HepG2 (cell line): ENCODE data around the gene CELF4. TPM values are rescaled to one million over a fixed set of nuclear protein-coding genes. Genes with fewer than 3 reads are reported as not detected.

ENCODE experiments used
- PRDM4 ChIP-seq: sonication (generic); formaldehyde crosslinking; IDR thresholded peaks from 2 replicates; pipeline ENCODE4 v1.9.0; 2021; ENCODE audit warnings: missing genetic modification reagents, borderline replicate concordance
- ZNF713 ChIP-seq: sonication (generic); formaldehyde crosslinking; IDR thresholded peaks from 2 replicates; pipeline ENCODE4 v1.4.0; 2020; ENCODE audit warnings: mild to moderate bottlenecking, missing genetic modification reagents
- polyA plus RNA-seq, 8 experiments: library from polyadenylated mRNA; depleted of rRNA in 3 of 8; stranded (reverse) in 7 of 8; unstranded in 1 of 8; fragments of >200 nt; fragmentation: Illumina TruSeq in 4 of 8; extraction: Trizol in 4 of 8; gene quantifications; 2 replicates each; pipeline versions ENCODE4 v1.2.1 to v1.2.3, GENCODE V29; 2011 to 2016; ENCODE audit warnings: low read depth in 4 of 8, missing spikeins in 1 of 8, mixed read lengths in 1 of 8; ENCODE audit not compliant: insufficient read depth in 1 of 8
- total RNA-seq, 5 experiments: library from RNA; depleted of rRNA; stranded (reverse); fragments of >200 nt; fragmentation: Illumina TruSeq; extraction: Trizol; gene quantifications; 2 replicates each; pipeline ENCODE4 v1.2.3, GENCODE V29; 2016; ENCODE audit warnings: low read depth in 1 of 5
- TF ChIP-seq, protein P1 (sequence below), 2 experiments: fragments of 450-650 bp in 1 of 2; sonication (generic) in 1 of 2; formaldehyde crosslinking in 1 of 2; IDR thresholded peaks; 2 replicates each; pipeline versions ENCODE4 v1.6.1 to v1.8.0; 2016 to 2022; ENCODE audit warnings: antibody characterized with exemption in 1 of 2, mild to moderate bottlenecking in 1 of 2, missing genetic modification reagents in 1 of 2
- TF ChIP-seq, protein P2 (sequence below): sonication (generic); formaldehyde crosslinking; IDR thresholded peaks from 2 replicates; pipeline ENCODE4 v1.5.1; 2020; ENCODE audit warnings: mild to moderate bottlenecking, missing genetic modification reagents, moderate library complexity
- TF ChIP-seq, protein P3 (sequence below): sonication (generic); formaldehyde crosslinking; IDR thresholded peaks from 2 replicates; pipeline ENCODE4 v1.4.0; 2020; ENCODE audit warnings: mild to moderate bottlenecking, missing genetic modification reagents

The CELF4 gene
- total and polyA plus RNA-seq, 2 of the 13 experiments (the other 11 are each of a cell fraction or from before 2014, with no cell fraction given) = not detected

DNA sequence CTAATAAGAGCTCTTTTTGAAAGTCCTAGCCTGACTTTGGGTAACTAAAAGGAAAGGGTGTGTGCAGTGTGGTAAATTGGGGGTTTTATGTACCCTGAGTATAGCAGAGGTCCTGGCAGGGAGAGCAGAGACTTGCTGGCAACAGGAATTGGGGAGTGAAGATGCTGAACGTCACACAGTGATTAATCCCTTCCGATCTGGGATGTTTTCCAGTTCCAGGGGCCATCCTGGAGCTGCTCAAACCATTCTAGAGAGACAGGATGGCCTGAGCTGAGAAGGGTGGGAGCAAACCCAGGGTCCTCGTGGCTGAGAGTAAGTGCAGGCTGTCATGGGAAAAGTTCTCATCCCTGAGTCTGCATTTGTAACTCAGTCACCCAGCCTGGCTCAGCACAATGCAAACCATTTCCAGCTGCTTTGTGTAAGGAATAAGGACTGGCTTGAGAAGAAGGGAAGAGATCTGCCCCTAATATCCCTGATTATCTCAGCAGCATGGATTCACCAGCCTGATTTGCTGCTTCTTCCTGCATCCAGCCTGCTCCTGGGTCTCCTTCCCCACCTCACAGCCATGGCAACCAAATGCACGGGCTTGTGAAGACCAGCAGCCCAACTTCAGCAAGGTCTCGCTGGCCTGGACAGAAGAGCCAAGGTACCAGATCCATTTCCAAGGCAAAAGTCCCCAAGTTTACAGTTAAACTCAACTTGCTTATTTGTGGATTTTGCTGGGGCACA is 47.1 kb upstream of the CELF4 start (continued):
- TF ChIP-seq, protein P1, sequence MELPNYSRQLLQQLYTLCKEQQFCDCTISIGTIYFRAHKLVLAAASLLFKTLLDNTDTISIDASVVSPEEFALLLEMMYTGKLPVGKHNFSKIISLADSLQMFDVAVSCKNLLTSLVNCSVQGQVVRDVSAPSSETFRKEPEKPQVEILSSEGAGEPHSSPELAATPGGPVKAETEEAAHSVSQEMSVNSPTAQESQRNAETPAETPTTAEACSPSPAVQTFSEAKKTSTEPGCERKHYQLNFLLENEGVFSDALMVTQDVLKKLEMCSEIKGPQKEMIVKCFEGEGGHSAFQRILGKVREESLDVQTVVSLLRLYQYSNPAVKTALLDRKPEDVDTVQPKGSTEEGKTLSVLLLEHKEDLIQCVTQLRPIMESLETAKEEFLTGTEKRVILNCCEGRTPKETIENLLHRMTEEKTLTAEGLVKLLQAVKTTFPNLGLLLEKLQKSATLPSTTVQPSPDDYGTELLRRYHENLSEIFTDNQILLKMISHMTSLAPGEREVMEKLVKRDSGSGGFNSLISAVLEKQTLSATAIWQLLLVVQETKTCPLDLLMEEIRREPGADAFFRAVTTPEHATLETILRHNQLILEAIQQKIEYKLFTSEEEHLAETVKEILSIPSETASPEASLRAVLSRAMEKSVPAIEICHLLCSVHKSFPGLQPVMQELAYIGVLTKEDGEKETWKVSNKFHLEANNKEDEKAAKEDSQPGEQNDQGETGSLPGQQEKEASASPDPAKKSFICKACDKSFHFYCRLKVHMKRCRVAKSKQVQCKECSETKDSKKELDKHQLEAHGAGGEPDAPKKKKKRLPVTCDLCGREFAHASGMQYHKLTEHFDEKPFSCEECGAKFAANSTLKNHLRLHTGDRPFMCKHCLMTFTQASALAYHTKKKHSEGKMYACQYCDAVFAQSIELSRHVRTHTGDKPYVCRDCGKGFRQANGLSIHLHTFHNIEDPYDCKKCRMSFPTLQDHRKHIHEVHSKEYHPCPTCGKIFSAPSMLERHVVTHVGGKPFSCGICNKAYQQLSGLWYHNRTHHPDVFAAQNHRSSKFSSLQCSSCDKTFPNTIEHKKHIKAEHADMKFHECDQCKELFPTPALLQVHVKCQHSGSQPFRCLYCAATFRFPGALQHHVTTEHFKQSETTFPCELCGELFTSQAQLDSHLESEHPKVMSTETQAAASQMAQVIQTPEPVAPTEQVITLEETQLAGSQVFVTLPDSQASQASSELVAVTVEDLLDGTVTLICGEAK (IDR thresholded peaks at IDR 0.05) = no peak
- TF ChIP-seq, protein P1 (CRISPR knock-in tag; IDR thresholded peaks at IDR 0.05) = no peak
- TF ChIP-seq, protein P2, sequence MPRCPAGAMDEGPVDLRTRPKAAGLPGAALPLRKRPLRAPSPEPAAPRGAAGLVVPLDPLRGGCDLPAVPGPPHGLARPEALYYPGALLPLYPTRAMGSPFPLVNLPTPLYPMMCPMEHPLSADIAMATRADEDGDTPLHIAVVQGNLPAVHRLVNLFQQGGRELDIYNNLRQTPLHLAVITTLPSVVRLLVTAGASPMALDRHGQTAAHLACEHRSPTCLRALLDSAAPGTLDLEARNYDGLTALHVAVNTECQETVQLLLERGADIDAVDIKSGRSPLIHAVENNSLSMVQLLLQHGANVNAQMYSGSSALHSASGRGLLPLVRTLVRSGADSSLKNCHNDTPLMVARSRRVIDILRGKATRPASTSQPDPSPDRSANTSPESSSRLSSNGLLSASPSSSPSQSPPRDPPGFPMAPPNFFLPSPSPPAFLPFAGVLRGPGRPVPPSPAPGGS (CRISPR knock-in tag) = no peak
- TF ChIP-seq PRDM4 (CRISPR knock-in tag) (no peak), ZNF713 (CRISPR knock-in tag) (no peak)
- TF ChIP-seq, protein P3, sequence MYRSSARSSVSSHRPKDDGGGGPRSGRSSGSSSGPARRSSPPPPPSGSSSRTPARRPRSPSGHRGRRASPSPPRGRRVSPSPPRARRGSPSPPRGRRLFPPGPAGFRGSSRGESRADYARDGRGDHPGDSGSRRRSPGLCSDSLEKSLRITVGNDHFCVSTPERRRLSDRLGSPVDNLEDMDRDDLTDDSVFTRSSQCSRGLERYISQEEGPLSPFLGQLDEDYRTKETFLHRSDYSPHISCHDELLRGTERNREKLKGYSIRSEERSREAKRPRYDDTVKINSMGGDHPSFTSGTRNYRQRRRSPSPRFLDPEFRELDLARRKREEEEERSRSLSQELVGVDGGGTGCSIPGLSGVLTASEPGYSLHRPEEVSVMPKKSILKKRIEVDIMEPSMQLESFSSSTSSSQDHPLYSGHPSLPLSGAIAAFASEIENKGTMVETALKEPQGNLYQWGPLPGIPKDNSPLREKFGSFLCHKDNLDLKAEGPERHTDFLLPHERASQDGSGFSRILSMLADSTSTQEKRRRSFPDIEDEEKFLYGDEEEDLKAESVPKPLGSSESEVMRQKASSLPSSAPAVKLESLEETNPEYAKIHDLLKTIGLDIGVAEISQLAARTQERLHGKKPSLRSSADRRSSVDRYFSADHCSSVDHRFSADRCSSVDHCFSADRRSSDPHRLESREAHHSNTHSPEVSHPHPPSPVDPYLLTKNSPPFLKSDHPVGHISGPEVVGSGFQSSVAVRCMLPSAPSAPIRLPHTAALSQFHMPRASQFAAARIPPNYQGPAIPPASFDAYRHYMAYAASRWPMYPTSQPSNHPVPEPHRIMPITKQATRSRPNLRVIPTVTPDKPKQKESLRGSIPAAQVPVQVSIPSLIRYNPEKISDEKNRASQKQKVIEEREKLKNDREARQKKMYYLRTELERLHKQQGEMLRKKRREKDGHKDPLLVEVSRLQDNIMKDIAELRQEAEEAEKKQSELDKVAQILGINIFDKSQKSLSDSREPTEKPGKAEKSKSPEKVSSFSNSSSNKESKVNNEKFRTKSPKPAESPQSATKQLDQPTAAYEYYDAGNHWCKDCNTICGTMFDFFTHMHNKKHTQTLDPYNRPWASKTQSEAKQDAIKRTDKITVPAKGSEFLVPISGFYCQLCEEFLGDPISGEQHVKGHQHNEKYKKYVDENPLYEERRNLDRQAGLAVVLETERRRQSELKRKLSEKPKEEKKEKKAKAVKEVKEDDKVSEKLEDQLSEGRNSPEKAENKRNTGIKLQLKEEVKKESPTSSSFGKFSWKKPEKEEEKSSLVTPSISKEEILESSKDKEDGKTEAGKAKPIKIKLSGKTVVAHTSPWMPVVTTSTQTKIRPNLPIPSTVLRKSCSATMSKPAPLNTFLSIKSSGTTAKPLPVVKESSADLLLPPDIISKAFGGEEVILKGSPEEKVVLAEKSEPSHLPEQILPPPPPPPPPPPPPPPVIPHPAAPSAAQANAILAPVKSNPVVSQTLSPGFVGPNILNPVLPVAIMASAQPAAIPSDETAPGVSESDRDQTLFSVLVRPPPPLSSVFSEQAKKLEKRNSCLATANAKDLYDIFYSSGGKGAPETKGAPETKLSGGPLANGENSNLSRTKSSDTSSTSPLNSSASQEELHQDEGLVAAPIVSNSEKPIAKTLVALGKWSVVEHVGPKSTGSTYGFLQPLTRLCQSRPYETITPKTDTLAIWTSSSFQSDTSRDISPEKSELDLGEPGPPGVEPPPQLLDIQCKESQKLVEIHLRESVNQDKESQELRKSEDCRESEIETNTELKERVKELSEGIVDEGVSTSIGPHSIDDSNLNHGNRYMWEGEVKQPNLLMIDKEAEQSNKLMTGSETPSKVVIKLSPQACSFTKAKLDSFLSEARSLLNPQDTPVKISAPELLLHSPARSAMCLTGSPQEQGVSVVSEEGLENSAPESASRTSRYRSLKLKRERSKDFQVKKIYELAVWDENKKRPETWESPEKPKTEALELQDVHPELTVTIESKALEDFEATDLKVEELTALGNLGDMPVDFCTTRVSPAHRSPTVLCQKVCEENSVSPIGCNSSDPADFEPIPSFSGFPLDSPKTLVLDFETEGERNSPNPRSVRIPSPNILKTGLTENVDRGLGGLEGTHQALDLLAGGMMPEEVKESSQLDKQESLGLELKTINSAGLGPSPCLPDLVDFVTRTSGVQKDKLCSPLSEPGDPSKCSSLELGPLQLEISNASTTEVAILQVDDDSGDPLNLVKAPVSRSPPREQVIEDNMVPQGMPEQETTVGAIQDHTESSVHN = no peak
